GM23338 (cell line): ENCODE data around the gene CTNNA2. TPM values are rescaled to one million over a fixed set of nuclear protein-coding genes. Genes with fewer than 3 reads are reported as not detected.

ENCODE experiments used
- ATAC-seq: fragments of 200-7000 bp; cut with Tn5 transposase; 3 replicates; pipeline ENCODE4 v1.9.1; 2020
- DNase-seq: peaks from one replicate; pipeline ENCODE4 v3.0.0-alpha.2; 2015; ENCODE audit warnings: low spot score
- H2AFZ ChIP-seq: fragments of 200-600 bp; sonication (generic); 2 replicates; pipeline ENCODE4 v1.8.0; 2016; ENCODE audit warnings: antibody characterized with exemption, mild to moderate bottlenecking, moderate library complexity
- H3F3A ChIP-seq: fragments of 200-600 bp; sonication (generic); replicated peaks from 2 replicates; pipeline ENCODE4 v1.8.0; 2017; ENCODE audit warnings: antibody characterized with exemption, mixed run types, low read depth
- H3K27ac ChIP-seq: fragments of 200-600 bp; sonication (generic); 2 replicates; pipeline ENCODE4 v1.6.1; 2016; ENCODE audit warnings: low read depth
- H3K27me3 ChIP-seq: fragments of 200-600 bp; sonication (generic); 2 replicates; pipeline ENCODE4 v1.8.0; 2016; ENCODE audit warnings: mild to moderate bottlenecking, mixed run types, moderate library complexity; ENCODE audit not compliant: insufficient read depth
- H3K36me3 ChIP-seq: fragments of 200-600 bp; sonication (generic); 2 replicates; pipeline ENCODE4 v1.8.0; 2016; ENCODE audit warnings: mild to moderate bottlenecking; ENCODE audit not compliant: insufficient read depth
- H3K4me1 ChIP-seq: fragments of 200-600 bp; sonication (generic); 2 replicates; pipeline ENCODE4 v1.8.0; 2016; ENCODE audit warnings: mild to moderate bottlenecking, moderate library complexity; ENCODE audit not compliant: insufficient read depth
- H3K4me2 ChIP-seq: fragments of 200-600 bp; sonication (generic); 2 replicates; pipeline ENCODE4 v1.7.1; 2017; ENCODE audit warnings: mixed run types
- H3K4me3 ChIP-seq: fragments of 200-600 bp; sonication (generic); 2 replicates; pipeline ENCODE4 v1.6.1; 2016; ENCODE audit warnings: mixed run types
- H3K79me2 ChIP-seq: fragments of 200-600 bp; sonication (generic); replicated peaks from 2 replicates; pipeline ENCODE4 v1.8.0; 2017; ENCODE audit warnings: mild to moderate bottlenecking; ENCODE audit not compliant: insufficient read depth
- H3K9me2 ChIP-seq: fragments of 200-600 bp; sonication (generic); 2 replicates; pipeline ENCODE4 v1.8.0; 2017; ENCODE audit not compliant: insufficient read depth
- H4K20me1 ChIP-seq: fragments of 200-600 bp; sonication (generic); replicated peaks from 2 replicates; pipeline ENCODE4 v1.8.0; 2017; ENCODE audit warnings: mild to moderate bottlenecking; ENCODE audit not compliant: insufficient read depth
- H3K27ac Mint-ChIP-seq: 2 replicates; pipeline ENCODE4 v1.8.0; 2020; ENCODE audit warnings: inconsistent platforms, mild to moderate bottlenecking, moderate library complexity, mixed read lengths
- H3K27me3 Mint-ChIP-seq: 3 replicates; pipeline ENCODE4 v1.8.0; 2022; ENCODE audit warnings: low read depth, mild to moderate bottlenecking, moderate library complexity, mixed read lengths, inconsistent platforms; ENCODE audit not compliant: insufficient read depth, poor library complexity
- H3K36me3 Mint-ChIP-seq: 3 replicates; pipeline ENCODE4 v1.8.0; 2021; ENCODE audit warnings: low read depth, mild to moderate bottlenecking, inconsistent platforms, moderate library complexity, mixed read lengths
- H3K4me1 Mint-ChIP-seq: 3 replicates; pipeline ENCODE4 v1.8.0; 2020; ENCODE audit warnings: mild to moderate bottlenecking, inconsistent platforms, mixed read lengths
- H3K4me3 Mint-ChIP-seq: 3 replicates; pipeline ENCODE4 v1.8.0; 2021; ENCODE audit warnings: moderate library complexity, mild to moderate bottlenecking, inconsistent platforms, mixed read lengths
- H3K9me3 Mint-ChIP-seq: 3 replicates; pipeline ENCODE4 v1.8.0; 2020; ENCODE audit warnings: moderate library complexity, mild to moderate bottlenecking, inconsistent platforms, mixed read lengths
- CREB1 ChIP-seq: fragments of 250-450 bp; sonication (Bioruptor Pico); IDR thresholded peaks from 2 replicates; pipeline ENCODE4 v1.5.0; 2020; ENCODE audit warnings: low read depth, mild to moderate bottlenecking, moderate library complexity
- EZH2 ChIP-seq: fragments of 200-600 bp; sonication (generic); IDR thresholded peaks from one replicate; pipeline ENCODE4 v1.8.0; 2017; ENCODE audit warnings: antibody characterized with exemption, mild to moderate bottlenecking, low read depth; ENCODE audit not compliant: unreplicated experiment
- EZH2phosphoT487 ChIP-seq: fragments of 200-600 bp; sonication (generic); IDR thresholded peaks from one replicate; pipeline ENCODE4 v1.8.1; 2018; ENCODE audit warnings: antibody characterized with exemption; ENCODE audit not compliant: unreplicated experiment
- JUNB ChIP-seq: IDR thresholded peaks from one replicate; pipeline ENCODE4 v1.6.1; 2016; ENCODE audit warnings: antibody characterized with exemption; ENCODE audit not compliant: unreplicated experiment
- NANOG ChIP-seq: IDR thresholded peaks from 2 replicates; pipeline ENCODE4 v1.6.1; 2016; ENCODE audit warnings: antibody characterized with exemption, borderline replicate concordance
- POLR2AphosphoS5 ChIP-seq: IDR thresholded peaks from 2 replicates; pipeline ENCODE4 v1.6.1; 2016; ENCODE audit warnings: antibody characterized with exemption, low read depth
- STAT1 ChIP-seq: IDR thresholded peaks from one replicate; pipeline ENCODE4 v1.6.1; 2016; ENCODE audit warnings: antibody characterized with exemption; ENCODE audit not compliant: unreplicated experiment
- ZNF114 ChIP-seq: fragments of 250-450 bp; sonication (Bioruptor Pico); IDR thresholded peaks from 2 replicates; pipeline ENCODE4 v1.5.0; 2020; ENCODE audit warnings: mild to moderate bottlenecking, moderate library complexity
- ZNF331 ChIP-seq: fragments of 250-450 bp; sonication (Bioruptor Pico); IDR thresholded peaks from 2 replicates; pipeline ENCODE4 v1.5.0; 2020; ENCODE audit warnings: low read depth, mild to moderate bottlenecking, moderate library complexity
- polyA plus RNA-seq: library from polyadenylated mRNA; unstranded; fragments of >200 nt; fragmentation: Nextera tagmentation; extraction: Ambion mirVana; gene quantifications from 2 replicates; pipeline ENCODE4 v1.2.1, GENCODE V29; 2016
- total RNA-seq: library from RNA; depleted of rRNA; stranded (reverse); fragments of >200 nt; shearing (Covaris generic); gene quantifications from 2 replicates; pipeline ENCODE4 v1.2.3, GENCODE V29; 2014
- TF ChIP-seq, protein P1 (sequence below): IDR thresholded peaks from 2 replicates; pipeline ENCODE4 v1.6.1; 2016; ENCODE audit warnings: antibody characterized with exemption
- TF ChIP-seq, protein P2 (sequence below): IDR thresholded peaks from one replicate; pipeline ENCODE4 v1.6.1; 2018; ENCODE audit warnings: antibody characterized with exemption; ENCODE audit not compliant: unreplicated experiment
- TF ChIP-seq, protein P3 (sequence below), 2 experiments: fragments of 200-600 bp in 1 of 2; sonication (generic) in 1 of 2; conservative IDR thresholded peaks; 2 replicates each; pipeline versions ENCODE4 v1.5.1 to v1.6.1; 2016 to 2017; ENCODE audit warnings: antibody characterized with exemption in 2 of 2, low read depth in 2 of 2, mild to moderate bottlenecking in 2 of 2, moderate library complexity in 1 of 2
- TF ChIP-seq, protein P4 (sequence below): fragments of 250-450 bp; sonication (Bioruptor Pico); IDR thresholded peaks from 2 replicates; pipeline ENCODE4 v1.5.0; 2020; ENCODE audit warnings: mild to moderate bottlenecking, moderate library complexity

CTNNA2 gene
- total and polyA plus RNA-seq, 2 experiments from 2014 or later = 6.4 to 15.6 TPM

DNA sequence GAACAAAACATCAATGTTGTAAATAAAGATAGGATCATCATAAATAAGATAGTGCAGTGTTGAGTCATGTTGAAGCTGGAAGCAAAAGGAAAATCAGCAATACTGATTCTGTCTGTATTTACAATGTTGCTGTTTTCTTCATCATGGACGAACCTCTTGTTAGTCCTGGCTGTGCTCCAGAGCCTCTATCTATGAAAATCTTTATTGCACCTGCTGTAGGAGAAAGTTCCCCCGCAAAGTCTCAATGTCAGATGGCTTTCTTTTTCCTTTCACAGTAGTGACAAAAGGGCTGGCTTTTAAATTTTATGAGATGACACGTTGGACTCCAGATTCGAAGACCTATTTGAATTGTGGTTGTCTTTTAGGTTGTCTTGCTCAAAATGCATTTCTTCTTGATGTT is 890.2 kb downstream of the CTNNA2 start:
- H3K36me3 Mint-ChIP-seq = no peaks in the 10 kb centered on the region

More for the DNA sequence above, 890.2 kb downstream of the CTNNA2 start:
- Histone ChIP-seq H3K9me2 (peaks cover 15% of the 10 kb centered on the region; the same call in 1 of the 2 replicates), H4K20me1 (no peaks in the 10 kb centered on the region), H3K27me3 (no peaks in the 10 kb centered on the region), H3K4me2 (no peak overlapping the region), H2AFZ (no peak overlapping the region), H3K36me3 (no peaks in the 10 kb centered on the region), H3K79me2 (no peaks in the 10 kb centered on the region), H3K27ac (no peak overlapping the region), H3F3A (no peaks in the 10 kb centered on the region), H3K4me3 (no peak overlapping the region), H3K4me1 (no peaks in the 10 kb centered on the region)
- no peak for DNase-seq
- TF ChIP-seq, protein P1, sequence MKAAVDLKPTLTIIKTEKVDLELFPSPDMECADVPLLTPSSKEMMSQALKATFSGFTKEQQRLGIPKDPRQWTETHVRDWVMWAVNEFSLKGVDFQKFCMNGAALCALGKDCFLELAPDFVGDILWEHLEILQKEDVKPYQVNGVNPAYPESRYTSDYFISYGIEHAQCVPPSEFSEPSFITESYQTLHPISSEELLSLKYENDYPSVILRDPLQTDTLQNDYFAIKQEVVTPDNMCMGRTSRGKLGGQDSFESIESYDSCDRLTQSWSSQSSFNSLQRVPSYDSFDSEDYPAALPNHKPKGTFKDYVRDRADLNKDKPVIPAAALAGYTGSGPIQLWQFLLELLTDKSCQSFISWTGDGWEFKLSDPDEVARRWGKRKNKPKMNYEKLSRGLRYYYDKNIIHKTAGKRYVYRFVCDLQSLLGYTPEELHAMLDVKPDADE = no peak
- TF ChIP-seq EZH2phosphoT487 (no peak), STAT1 (no peak), EZH2 (no peak), JUNB (no peak), NANOG (no peak), ZNF331 (CRISPR knock-in tag) (no peak), POLR2AphosphoS5 (no peak), CREB1 (CRISPR knock-in tag) (no peak), ZNF114 (no peak)
- TF ChIP-seq, protein P2, sequence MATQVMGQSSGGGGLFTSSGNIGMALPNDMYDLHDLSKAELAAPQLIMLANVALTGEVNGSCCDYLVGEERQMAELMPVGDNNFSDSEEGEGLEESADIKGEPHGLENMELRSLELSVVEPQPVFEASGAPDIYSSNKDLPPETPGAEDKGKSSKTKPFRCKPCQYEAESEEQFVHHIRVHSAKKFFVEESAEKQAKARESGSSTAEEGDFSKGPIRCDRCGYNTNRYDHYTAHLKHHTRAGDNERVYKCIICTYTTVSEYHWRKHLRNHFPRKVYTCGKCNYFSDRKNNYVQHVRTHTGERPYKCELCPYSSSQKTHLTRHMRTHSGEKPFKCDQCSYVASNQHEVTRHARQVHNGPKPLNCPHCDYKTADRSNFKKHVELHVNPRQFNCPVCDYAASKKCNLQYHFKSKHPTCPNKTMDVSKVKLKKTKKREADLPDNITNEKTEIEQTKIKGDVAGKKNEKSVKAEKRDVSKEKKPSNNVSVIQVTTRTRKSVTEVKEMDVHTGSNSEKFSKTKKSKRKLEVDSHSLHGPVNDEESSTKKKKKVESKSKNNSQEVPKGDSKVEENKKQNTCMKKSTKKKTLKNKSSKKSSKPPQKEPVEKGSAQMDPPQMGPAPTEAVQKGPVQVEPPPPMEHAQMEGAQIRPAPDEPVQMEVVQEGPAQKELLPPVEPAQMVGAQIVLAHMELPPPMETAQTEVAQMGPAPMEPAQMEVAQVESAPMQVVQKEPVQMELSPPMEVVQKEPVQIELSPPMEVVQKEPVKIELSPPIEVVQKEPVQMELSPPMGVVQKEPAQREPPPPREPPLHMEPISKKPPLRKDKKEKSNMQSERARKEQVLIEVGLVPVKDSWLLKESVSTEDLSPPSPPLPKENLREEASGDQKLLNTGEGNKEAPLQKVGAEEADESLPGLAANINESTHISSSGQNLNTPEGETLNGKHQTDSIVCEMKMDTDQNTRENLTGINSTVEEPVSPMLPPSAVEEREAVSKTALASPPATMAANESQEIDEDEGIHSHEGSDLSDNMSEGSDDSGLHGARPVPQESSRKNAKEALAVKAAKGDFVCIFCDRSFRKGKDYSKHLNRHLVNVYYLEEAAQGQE = no peak
- TF ChIP-seq, protein P3, sequence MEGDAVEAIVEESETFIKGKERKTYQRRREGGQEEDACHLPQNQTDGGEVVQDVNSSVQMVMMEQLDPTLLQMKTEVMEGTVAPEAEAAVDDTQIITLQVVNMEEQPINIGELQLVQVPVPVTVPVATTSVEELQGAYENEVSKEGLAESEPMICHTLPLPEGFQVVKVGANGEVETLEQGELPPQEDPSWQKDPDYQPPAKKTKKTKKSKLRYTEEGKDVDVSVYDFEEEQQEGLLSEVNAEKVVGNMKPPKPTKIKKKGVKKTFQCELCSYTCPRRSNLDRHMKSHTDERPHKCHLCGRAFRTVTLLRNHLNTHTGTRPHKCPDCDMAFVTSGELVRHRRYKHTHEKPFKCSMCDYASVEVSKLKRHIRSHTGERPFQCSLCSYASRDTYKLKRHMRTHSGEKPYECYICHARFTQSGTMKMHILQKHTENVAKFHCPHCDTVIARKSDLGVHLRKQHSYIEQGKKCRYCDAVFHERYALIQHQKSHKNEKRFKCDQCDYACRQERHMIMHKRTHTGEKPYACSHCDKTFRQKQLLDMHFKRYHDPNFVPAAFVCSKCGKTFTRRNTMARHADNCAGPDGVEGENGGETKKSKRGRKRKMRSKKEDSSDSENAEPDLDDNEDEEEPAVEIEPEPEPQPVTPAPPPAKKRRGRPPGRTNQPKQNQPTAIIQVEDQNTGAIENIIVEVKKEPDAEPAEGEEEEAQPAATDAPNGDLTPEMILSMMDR (conservative IDR thresholded peaks at IDR 0.05; ENCODE audit: low read depth in 2 of 2) = no peak
- TF ChIP-seq, protein P4, sequence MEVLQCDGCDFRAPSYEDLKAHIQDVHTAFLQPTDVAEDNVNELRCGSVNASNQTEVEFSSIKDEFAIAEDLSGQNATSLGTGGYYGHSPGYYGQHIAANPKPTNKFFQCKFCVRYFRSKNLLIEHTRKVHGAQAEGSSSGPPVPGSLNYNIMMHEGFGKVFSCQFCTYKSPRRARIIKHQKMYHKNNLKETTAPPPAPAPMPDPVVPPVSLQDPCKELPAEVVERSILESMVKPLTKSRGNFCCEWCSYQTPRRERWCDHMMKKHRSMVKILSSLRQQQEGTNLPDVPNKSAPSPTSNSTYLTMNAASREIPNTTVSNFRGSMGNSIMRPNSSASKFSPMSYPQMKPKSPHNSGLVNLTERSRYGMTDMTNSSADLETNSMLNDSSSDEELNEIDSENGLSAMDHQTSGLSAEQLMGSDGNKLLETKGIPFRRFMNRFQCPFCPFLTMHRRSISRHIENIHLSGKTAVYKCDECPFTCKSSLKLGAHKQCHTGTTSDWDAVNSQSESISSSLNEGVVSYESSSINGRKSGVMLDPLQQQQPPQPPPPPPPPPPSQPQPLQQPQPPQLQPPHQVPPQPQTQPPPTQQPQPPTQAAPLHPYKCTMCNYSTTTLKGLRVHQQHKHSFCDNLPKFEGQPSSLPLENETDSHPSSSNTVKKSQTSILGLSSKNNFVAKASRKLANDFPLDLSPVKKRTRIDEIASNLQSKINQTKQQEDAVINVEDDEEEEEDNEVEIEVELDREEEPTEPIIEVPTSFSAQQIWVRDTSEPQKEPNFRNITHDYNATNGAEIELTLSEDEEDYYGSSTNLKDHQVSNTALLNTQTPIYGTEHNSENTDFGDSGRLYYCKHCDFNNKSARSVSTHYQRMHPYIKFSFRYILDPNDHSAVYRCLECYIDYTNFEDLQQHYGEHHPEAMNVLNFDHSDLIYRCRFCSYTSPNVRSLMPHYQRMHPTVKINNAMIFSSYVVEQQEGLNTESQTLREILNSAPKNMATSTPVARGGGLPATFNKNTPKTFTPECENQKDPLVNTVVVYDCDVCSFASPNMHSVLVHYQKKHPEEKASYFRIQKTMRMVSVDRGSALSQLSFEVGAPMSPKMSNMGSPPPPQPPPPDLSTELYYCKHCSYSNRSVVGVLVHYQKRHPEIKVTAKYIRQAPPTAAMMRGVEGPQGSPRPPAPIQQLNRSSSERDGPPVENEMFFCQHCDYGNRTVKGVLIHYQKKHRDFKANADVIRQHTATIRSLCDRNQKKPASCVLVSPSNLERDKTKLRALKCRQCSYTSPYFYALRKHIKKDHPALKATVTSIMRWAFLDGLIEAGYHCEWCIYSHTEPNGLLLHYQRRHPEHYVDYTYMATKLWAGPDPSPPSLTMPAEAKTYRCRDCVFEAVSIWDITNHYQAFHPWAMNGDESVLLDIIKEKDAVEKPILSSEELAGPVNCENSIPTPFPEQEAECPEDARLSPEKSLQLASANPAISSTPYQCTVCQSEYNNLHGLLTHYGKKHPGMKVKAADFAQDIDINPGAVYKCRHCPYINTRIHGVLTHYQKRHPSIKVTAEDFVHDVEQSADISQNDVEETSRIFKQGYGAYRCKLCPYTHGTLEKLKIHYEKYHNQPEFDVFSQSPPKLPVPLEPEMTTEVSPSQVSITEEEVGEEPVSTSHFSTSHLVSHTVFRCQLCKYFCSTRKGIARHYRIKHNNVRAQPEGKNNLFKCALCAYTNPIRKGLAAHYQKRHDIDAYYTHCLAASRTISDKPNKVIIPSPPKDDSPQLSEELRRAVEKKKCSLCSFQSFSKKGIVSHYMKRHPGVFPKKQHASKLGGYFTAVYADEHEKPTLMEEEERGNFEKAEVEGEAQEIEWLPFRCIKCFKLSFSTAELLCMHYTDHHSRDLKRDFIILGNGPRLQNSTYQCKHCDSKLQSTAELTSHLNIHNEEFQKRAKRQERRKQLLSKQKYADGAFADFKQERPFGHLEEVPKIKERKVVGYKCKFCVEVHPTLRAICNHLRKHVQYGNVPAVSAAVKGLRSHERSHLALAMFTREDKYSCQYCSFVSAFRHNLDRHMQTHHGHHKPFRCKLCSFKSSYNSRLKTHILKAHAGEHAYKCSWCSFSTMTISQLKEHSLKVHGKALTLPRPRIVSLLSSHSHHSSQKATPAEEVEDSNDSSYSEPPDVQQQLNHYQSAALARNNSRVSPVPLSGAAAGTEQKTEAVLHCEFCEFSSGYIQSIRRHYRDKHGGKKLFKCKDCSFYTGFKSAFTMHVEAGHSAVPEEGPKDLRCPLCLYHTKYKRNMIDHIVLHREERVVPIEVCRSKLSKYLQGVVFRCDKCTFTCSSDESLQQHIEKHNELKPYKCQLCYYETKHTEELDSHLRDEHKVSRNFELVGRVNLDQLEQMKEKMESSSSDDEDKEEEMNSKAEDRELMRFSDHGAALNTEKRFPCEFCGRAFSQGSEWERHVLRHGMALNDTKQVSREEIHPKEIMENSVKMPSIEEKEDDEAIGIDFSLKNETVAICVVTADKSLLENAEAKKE (CRISPR knock-in tag) = no peak
- H3K27ac Mint-ChIP-seq = no peak overlapping the region
- ATAC-seq = no peak
- H3K9me3 Mint-ChIP-seq = no peaks in the 10 kb centered on the region; the same call in 2 of the 3 replicates
- H3K4me1 Mint-ChIP-seq = no peaks in the 10 kb centered on the region
- no peaks in the 10 kb centered on the region for H3K27me3 Mint-ChIP-seq
- no peak overlapping the region for H3K4me3 Mint-ChIP-seq
